ENCODE data around the gene RPRD1B.
"Not testable (repeated sequence)": the region's sequence is repeated elsewhere in the genome, so short reads cannot be mapped to it uniquely, and the experiment has no call there.

RPRD1B gene

DNA sequence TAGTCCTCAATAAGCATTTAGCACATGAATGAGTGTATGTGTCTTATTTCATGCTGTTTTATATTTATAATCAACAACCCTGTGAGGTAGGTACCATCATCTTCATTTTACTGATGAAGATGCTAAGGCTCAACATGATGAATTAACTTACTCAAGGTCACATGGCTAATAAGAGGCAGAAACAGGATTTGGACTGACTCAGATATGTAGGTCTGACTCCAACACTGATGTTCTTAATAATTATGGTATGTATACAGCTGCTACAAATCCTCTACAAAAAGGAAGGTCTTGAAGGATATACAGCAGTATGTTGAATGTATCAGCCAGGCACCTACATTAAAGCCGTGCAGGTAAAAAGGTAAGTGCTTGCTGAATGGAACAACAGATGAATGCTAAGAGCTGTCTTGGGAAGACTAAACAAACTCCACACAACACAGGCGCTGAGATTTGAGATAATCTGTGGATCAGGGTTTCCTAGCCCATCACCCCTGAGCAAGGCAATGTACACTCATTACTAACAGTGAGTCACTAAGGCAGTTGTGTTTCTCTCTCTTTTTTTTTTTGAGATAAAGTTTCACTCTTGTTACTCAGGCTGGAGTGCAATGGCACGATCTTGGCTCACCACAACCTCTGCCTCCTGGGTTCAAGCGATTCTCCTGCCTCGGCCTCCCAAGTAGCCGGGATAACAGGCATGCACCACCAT lies 32.2 kb upstream of the RPRD1B start:
- DNase-seq (ENCODE audit: insufficient read length, low spot score) = no peak
- FAIRE-seq = no peak
- TF ChIP-seq TAF1 (IDR thresholded peaks at IDR 0.05; ENCODE audit: low read depth, low read length) (no peak), POLR2AphosphoS5 (IDR thresholded peaks at IDR 0.05; ENCODE audit: low read depth, low read length) (no peak), SPI1 (IDR thresholded peaks at IDR 0.05; ENCODE audit: low read depth, low read length) (no peak), POLR2A (IDR thresholded peaks at IDR 0.05; ENCODE audit: low read depth, low read length) (no peak), PAX5 (IDR thresholded peaks at IDR 0.05; ENCODE audit: insufficient read depth, low read length, severe bottlenecking) (no peak), POU2F2 (IDR thresholded peaks at IDR 0.05; ENCODE audit: low read depth, low read length) (no peak)

DNA sequence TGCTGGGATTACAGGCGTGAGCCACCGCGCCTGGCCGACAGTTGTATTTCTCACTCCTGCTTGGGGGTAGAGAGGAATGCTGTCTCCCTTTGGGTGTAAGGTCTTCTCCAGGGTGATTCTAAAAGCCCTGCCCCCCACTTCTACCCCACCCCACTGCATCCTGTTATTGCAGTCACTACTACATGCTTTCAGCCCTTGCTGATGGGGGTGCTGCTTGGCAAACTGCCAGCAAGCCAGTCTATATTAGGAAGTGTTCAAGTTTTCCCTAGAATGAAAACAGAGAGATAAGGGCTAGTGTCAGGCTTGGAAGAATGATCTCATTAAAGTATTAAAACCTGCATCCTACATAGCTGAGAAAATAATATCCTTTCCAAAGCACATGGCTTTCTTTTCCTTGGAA lies 31.6 kb upstream of the RPRD1B start:
- DNase-seq (ENCODE audit: insufficient read length, low spot score) (no peak), FAIRE-seq (no peak)
- no peak for TF ChIP-seq TAF1 (IDR thresholded peaks at IDR 0.05; ENCODE audit: low read depth, low read length)

DNA sequence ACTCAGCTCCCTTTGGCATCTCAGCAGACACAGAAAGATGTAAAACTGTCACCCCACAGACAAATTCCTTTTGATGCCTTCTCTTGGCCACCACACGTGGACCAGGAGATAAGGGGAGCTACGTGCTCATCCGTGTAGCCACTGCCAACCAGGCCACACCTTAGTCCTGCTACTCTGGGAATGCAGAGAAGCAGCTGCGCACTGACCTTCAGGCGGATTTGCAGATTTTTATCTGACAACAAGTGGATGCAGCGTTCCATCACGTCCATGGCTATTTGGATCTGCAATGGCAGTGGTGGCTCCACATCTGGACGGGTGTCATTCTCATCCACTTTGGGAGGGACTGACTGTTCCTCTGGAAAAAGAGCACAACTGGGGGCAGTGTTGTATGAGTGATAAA lies 31.1 kb upstream of the RPRD1B start:
- DNase-seq (ENCODE audit: insufficient read length, low spot score) = no peak
- no peak for TF ChIP-seq POU2F2 (IDR thresholded peaks at IDR 0.05; ENCODE audit: low read depth, low read length)
- no peak for FAIRE-seq

DNA sequence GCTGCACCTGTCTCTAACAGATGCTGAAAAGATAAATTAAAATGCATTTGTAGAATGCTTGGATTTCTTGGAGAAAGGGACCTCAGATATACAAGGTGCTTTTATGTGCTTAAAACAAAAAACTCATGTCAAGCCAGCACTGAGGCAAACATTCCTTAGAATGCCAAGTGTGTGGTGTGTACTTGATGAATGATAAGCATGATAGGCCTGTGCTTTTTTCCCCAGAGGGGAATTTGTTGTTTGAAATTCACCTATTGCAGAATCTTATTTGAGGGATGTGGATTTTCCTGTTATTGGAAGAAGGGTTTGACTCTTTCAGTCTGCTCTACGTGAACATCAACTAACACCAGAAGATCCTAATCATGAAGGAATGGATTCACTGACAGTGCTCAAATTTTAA lies 29.1 kb upstream of the RPRD1B start:
- TF ChIP-seq POU2F2 (IDR thresholded peaks at IDR 0.05; ENCODE audit: low read depth, low read length) = no peak
- no peak for TF ChIP-seq TAF1 (IDR thresholded peaks at IDR 0.05; ENCODE audit: low read depth, low read length)
- no peak for TF ChIP-seq POLR2A (IDR thresholded peaks at IDR 0.05; ENCODE audit: low read depth, low read length)
- TF ChIP-seq POLR2AphosphoS5 (IDR thresholded peaks at IDR 0.05; ENCODE audit: low read depth, low read length) = no peak
- TF ChIP-seq SPI1 (IDR thresholded peaks at IDR 0.05; ENCODE audit: low read depth, low read length) = no peak
- TF ChIP-seq PAX5 (IDR thresholded peaks at IDR 0.05; ENCODE audit: insufficient read depth, low read length, severe bottlenecking) = no peak
- DNase-seq (ENCODE audit: insufficient read length, low spot score) (no peak), FAIRE-seq (no peak)

DNA sequence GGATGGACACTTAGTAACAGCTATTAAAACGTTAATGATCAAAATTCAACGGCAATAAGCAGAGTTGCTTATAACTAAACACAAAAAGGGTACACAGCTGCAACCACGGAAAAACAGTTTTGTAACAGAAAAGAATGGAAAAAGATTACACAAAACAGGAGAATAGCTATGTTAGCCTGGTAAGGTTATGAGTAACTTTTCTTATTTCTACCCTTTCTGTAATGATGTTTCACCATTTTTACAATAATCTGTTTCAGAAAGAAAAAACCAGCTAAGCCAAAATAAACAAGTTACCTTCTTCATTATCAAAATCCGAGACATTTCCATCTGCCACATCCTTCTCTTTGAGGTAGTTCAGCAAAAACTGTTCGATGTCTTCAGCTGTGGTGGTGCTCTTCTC lies 27.6 kb upstream of the RPRD1B start:
- FAIRE-seq = no peak
- TF ChIP-seq POU2F2 (IDR thresholded peaks at IDR 0.05; ENCODE audit: low read depth, low read length) (no peak), SPI1 (IDR thresholded peaks at IDR 0.05; ENCODE audit: low read depth, low read length) (no peak), PAX5 (IDR thresholded peaks at IDR 0.05; ENCODE audit: insufficient read depth, low read length, severe bottlenecking) (no peak), TAF1 (IDR thresholded peaks at IDR 0.05; ENCODE audit: low read depth, low read length) (no peak), POLR2AphosphoS5 (IDR thresholded peaks at IDR 0.05; ENCODE audit: low read depth, low read length) (no peak), POLR2A (IDR thresholded peaks at IDR 0.05; ENCODE audit: low read depth, low read length) (no peak)
- DNase-seq (ENCODE audit: insufficient read length, low spot score) = no peak

DNA sequence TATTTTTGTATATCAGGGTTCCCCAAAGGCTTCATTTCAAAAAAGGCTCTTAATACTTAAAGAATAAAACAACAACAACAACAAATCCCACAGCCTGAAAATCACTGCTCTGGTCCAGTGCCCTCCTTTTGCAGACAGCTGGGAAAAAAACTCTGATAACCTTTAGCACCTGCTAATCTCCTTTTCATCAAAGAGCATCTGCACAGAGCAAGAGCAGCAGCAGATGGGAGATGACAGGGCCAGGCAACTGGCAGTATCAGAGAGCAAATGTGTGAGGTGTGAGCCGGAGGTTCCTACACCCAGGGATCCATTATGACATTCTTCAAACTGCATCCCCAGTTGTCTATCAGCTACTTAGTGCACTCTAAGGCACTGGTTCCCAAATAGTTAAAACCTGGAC lies 26.0 kb upstream of the RPRD1B start:
- no peak for FAIRE-seq
- no peak for DNase-seq (ENCODE audit: insufficient read length, low spot score)
- TF ChIP-seq POLR2A (IDR thresholded peaks at IDR 0.05; ENCODE audit: low read depth, low read length) = no peak
- TF ChIP-seq POU2F2 (IDR thresholded peaks at IDR 0.05; ENCODE audit: low read depth, low read length) = no peak
- no peak for TF ChIP-seq POLR2AphosphoS5 (IDR thresholded peaks at IDR 0.05; ENCODE audit: low read depth, low read length)
- TF ChIP-seq PAX5 (IDR thresholded peaks at IDR 0.05; ENCODE audit: insufficient read depth, low read length, severe bottlenecking) = no peak
- no peak for TF ChIP-seq TAF1 (IDR thresholded peaks at IDR 0.05; ENCODE audit: low read depth, low read length)
- TF ChIP-seq SPI1 (IDR thresholded peaks at IDR 0.05; ENCODE audit: low read depth, low read length) = no peak

DNA sequence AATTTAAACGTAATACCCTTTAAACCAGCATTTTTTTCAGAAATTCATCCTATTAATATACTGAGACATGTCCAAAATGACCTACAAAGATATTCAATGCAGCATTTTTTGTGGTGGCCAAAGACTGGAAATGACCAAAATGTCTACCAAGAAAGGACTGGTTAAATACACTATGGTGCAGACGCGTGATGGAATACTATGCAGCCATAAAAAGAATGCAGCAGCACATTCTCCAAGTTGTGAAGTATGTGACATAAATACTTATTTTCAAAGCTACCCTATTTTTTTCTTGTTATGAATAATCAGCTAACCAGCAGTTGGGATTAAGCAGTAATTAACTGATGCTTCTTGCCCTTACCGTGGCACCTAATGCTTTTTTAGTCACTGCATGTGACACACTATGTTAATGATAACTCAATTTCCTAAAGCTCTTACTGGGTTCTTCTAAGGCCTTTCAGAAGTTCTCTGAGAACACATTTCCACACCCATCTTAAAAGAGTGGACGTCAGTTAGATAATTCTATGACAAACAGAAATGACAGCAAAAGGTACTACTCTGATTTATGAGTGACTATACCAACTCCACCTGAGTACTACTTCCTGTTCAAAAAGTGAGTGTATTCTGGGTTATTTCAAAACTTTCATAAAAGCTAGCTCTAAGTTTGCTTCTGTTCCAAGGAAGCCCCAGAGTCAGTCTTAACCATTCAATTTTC lies 25.2 kb upstream of the RPRD1B start:
- FAIRE-seq (no peak), DNase-seq (ENCODE audit: insufficient read length, low spot score) (no peak)
- no peak for TF ChIP-seq POLR2AphosphoS5 (IDR thresholded peaks at IDR 0.05; ENCODE audit: low read depth, low read length)
- TF ChIP-seq POU2F2 (IDR thresholded peaks at IDR 0.05; ENCODE audit: low read depth, low read length) = no peak
- no peak for TF ChIP-seq POLR2A (IDR thresholded peaks at IDR 0.05; ENCODE audit: low read depth, low read length)
- TF ChIP-seq TAF1 (IDR thresholded peaks at IDR 0.05; ENCODE audit: low read depth, low read length) = no peak
- no peak for TF ChIP-seq PAX5 (IDR thresholded peaks at IDR 0.05; ENCODE audit: insufficient read depth, low read length, severe bottlenecking)
- TF ChIP-seq SPI1 (IDR thresholded peaks at IDR 0.05; ENCODE audit: low read depth, low read length) = no peak

DNA sequence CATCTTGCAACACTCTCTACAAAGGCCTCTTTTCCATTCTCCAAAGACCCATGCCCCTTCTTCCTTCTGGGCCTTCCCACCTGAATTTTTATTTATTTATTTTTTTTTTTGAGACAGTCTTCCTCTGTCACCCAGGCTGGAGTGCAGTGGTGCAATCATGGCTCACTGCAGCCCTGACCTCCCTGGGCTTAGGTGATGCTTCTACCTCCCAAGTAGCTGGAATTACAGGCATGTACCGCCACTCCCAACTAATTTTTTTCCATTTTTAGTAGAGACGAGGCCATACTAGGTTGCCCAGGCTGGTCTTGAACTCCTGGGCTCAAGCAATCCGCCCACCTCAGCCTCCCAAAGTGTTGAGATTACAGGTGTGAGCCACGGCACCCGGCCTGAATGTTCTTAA lies 24.1 kb upstream of the RPRD1B start:
- not testable (repeated sequence) for FAIRE-seq; DNase-seq (ENCODE audit: insufficient read length, low spot score)

DNA sequence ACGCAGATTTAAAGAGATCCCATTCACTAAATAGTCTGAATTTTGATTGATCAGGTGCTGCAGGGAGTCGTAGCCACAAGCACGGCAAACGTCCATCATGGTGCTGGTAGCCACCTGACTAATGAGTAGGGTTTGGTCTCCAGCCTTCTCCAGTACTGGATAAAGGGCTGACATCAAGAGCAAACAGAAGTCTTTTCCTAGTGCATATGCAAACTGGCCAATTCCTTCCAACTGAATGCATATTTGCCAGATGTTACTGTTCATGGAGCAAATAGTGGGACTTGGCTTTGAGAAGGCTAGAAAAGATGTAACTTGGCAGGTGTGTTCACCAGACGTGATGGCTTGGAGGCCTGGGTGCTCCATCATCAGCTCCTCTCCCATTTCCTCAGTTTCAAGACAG lies 21.9 kb upstream of the RPRD1B start:
- no peak for FAIRE-seq
- TF ChIP-seq POU2F2 (IDR thresholded peaks at IDR 0.05; ENCODE audit: low read depth, low read length) (no peak), POLR2A (IDR thresholded peaks at IDR 0.05; ENCODE audit: low read depth, low read length) (no peak), TAF1 (IDR thresholded peaks at IDR 0.05; ENCODE audit: low read depth, low read length) (no peak), PAX5 (IDR thresholded peaks at IDR 0.05; ENCODE audit: insufficient read depth, low read length, severe bottlenecking) (no peak), SPI1 (IDR thresholded peaks at IDR 0.05; ENCODE audit: low read depth, low read length) (no peak), POLR2AphosphoS5 (IDR thresholded peaks at IDR 0.05; ENCODE audit: low read depth, low read length) (no peak)
- no peak for DNase-seq (ENCODE audit: insufficient read length, low spot score)

DNA sequence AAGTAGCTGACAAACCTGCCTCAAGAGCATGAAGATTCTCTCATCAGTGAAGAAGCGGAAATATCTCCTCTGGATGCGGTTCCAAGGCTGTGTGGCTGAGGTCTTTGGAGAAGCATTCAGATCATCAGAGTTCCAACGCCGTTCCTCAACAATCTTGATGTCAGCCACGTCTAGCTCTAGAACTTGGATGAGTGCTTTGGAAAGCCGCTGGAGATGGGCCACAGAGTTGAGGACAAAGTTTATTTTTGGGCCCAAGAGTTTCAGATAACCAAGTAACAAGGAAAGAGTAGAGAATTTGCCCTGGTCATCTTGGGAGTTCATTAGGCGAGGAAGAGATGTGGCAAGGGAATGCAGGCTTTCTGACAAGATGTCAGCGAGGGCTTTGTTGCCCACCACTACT lies 21.2 kb upstream of the RPRD1B start:
- TF ChIP-seq SPI1 (IDR thresholded peaks at IDR 0.05; ENCODE audit: low read depth, low read length) (no peak), POLR2AphosphoS5 (IDR thresholded peaks at IDR 0.05; ENCODE audit: low read depth, low read length) (no peak), PAX5 (IDR thresholded peaks at IDR 0.05; ENCODE audit: insufficient read depth, low read length, severe bottlenecking) (no peak), TAF1 (IDR thresholded peaks at IDR 0.05; ENCODE audit: low read depth, low read length) (no peak), POLR2A (IDR thresholded peaks at IDR 0.05; ENCODE audit: low read depth, low read length) (no peak), POU2F2 (IDR thresholded peaks at IDR 0.05; ENCODE audit: low read depth, low read length) (no peak)
- FAIRE-seq (no peak), DNase-seq (ENCODE audit: insufficient read length, low spot score) (no peak)
